GM18526 (cell line): ENCODE measurements around the gene EGFL8.

Experiments
- POLR2A ChIP-seq: IDR thresholded peaks from 3 replicates; pipeline ENCODE4 v1.6.1; 2011; ENCODE audit not compliant: insufficient read length; ENCODE audit errors: extremely low read depth

Gene EGFL8

GRCh38 chr6:32174416-32174815 lies 10.0 kb downstream of the EGFL8 start:
- TF ChIP-seq POLR2A = no peak

GRCh38 chr6:32175322-32175710 lies 10.9 kb downstream of the EGFL8 start:
- no peak for TF ChIP-seq POLR2A

- TF ChIP-seq POLR2A = peak; percentile 62
Observed at GRCh38 chr6:32175711-32176475, 11.5 kb downstream of the EGFL8 start, which contains the start of gene AGPAT1. TSS of gene AGPAT1 (minus strand) at chr6:32176084. CDS start at chr6:32171496, 4,588 bp downstream.

- no peak for TF ChIP-seq POLR2A
Observed at GRCh38 chr6:32176476-32177182, 12.2 kb downstream of the EGFL8 start.

GRCh38 chr6:32177183-32177787 lies 12.9 kb downstream of the EGFL8 start:
- no peak for TF ChIP-seq POLR2A

GRCh38 chr6:32177788-32178546 lies 13.6 kb downstream of the EGFL8 start, which contains the start of gene RNF5:
TSS of gene RNF5 (plus strand) at chr6:32178405. CDS start at chr6:32178512, 107 bp downstream.
- TF ChIP-seq POLR2A = peak; percentile 17

- no peak for TF ChIP-seq POLR2A
Observed at GRCh38 chr6:32178547-32179440, 14.4 kb downstream of the EGFL8 start.

GRCh38 chr6:32179766-32180405 lies 15.5 kb downstream of the EGFL8 start:
- TF ChIP-seq POLR2A = no peak

GRCh38 chr6:32181148-32181702 lies 16.8 kb downstream of the EGFL8 start:
- no peak for TF ChIP-seq POLR2A

- no peak for TF ChIP-seq POLR2A
Observed at GRCh38 chr6:32181915-32182529, 17.6 kb downstream of the EGFL8 start.

GRCh38 chr6:32182555-32182981 lies 18.2 kb downstream of the EGFL8 start:
- TF ChIP-seq POLR2A = no peak

- TF ChIP-seq POLR2A = no peak
Observed at GRCh38 chr6:32183030-32183429, 18.6 kb downstream of the EGFL8 start.
